Measurements from ENCODE around the gene DCXR.

Gene DCXR

GRCh38 chr17:81996757-81997441 lies 40.6 kb downstream of the DCXR start:
- no peak for DNase-seq (ENCODE audit: low read depth)

- no peak for DNase-seq (ENCODE audit: low read depth)
These were observed 41.2 kb downstream of the DCXR start for GRCh38 chr17:81996232-81996756.

GRCh38 chr17:81995463-81996231 lies 41.9 kb downstream of the DCXR start:
- no peak for DNase-seq (ENCODE audit: low read depth)

GRCh38 chr17:81994593-81995462 lies 42.7 kb downstream of the DCXR start:
- no peak for DNase-seq (ENCODE audit: low read depth)

GRCh38 chr17:81993729-81994592 lies 43.5 kb downstream of the DCXR start:
- no peak for DNase-seq (ENCODE audit: low read depth)

GRCh38 chr17:81992306-81993102 lies 45.0 kb downstream of the DCXR start:
- no peak for DNase-seq (ENCODE audit: low read depth)

- DNase-seq (ENCODE audit: low read depth): no peak
These were observed 45.7 kb downstream of the DCXR start for GRCh38 chr17:81991684-81992305.

GRCh38 chr17:81990836-81991683 lies 46.4 kb downstream of the DCXR start:
- DNase-seq (ENCODE audit: low read depth): no peak

- no peak for DNase-seq (ENCODE audit: low read depth)
These were observed 50.2 kb downstream of the DCXR start for GRCh38 chr17:81987161-81987770.

GRCh38 chr17:81986606-81987005 lies 50.9 kb downstream of the DCXR start:
- DNase-seq (ENCODE audit: low read depth): no peak

All from stimulated activated CD4-positive, alpha-beta T cell treated with anti-CD3 and anti-CD28 coated beads, Interleukin-2, amount 100 ng/mL, for 4 hours (primary cell).